Lower leg skin (tissue), 3 donors: ENCODE results near the gene SLC38A4.

Experiments used
- CTCF ChIP-seq, 3 donors: fragments of 450-650 bp; IDR thresholded peaks; one replicate each; pipeline ENCODE4 v1.5.1; 2016; ENCODE audit warnings: antibody characterized with exemption in 3 of 3, mild to moderate bottlenecking in 3 of 3, moderate library complexity in 2 of 3
- POLR2A ChIP-seq, 2 donors: fragments of 450-650 bp; IDR thresholded peaks; one replicate each; pipeline ENCODE4 v1.6.1; 2016 to 2017; ENCODE audit warnings: antibody characterized with exemption in 2 of 2, mild to moderate bottlenecking in 1 of 2, moderate library complexity in 1 of 2

GRCh38 chr12:46841891-46842290 lies 16.1 kb upstream of the SLC38A4 start:
- TF ChIP-seq CTCF (IDR thresholded peaks at IDR 0.05) = no peak
- TF ChIP-seq POLR2A (IDR thresholded peaks at IDR 0.05) = no peak
